Measurements from ENCODE around the gene RAB3C. TPM values are rescaled to one million over a fixed set of nuclear protein-coding genes. Genes with fewer than 3 reads are reported as not detected.

RAB3C gene
- total RNA-seq, 1 donor from 2014 or later = 0.45 TPM

- peaks cover 7% of the 10 kb centered on the region for H3K27me3 ChIP-seq (ENCODE audit: insufficient read depth, low read length)
- Mint-ChIP-seq H3K36me3 (ENCODE audit: low read depth, unreplicated experiment) (no peaks in the 10 kb centered on the region), H3K27me3 (ENCODE audit: low read depth, unreplicated experiment) (peaks cover 4% of the 10 kb centered on the region), H3K27ac (ENCODE audit: unreplicated experiment) (no peak overlapping the region), H3K4me3 (ENCODE audit: unreplicated experiment) (no peak overlapping the region), H3K9me3 (ENCODE audit: unreplicated experiment) (no peaks in the 10 kb centered on the region), H3K4me1 (ENCODE audit: low read depth, unreplicated experiment) (no peaks in the 10 kb centered on the region)
- no peaks in the 10 kb centered on the region for H3K9me3 ChIP-seq (ENCODE audit: insufficient read depth, low read depth, low read length)
- H2AFZ ChIP-seq (ENCODE audit: low read depth, low read length) = no peak overlapping the region
- TF ChIP-seq CTCF (IDR thresholded peaks at IDR 0.05; ENCODE audit: insufficient read depth, low read depth, low read length) (no peak), EZH2 (IDR thresholded peaks at IDR 0.05; ENCODE audit: insufficient read depth, low read length) (no peak)
- FAIRE-seq = no peak
- H3K9ac ChIP-seq (ENCODE audit: low read length) = no peak overlapping the region
- H3K79me2 ChIP-seq (ENCODE audit: insufficient read depth, low read length) = no peaks in the 10 kb centered on the region
- no peak for DNase-seq (ENCODE audit: low read depth)
- no peaks in the 10 kb centered on the region for H3K36me3 ChIP-seq (ENCODE audit: insufficient read depth, low read length)
- H3K4me3 ChIP-seq (ENCODE audit: insufficient read depth, low read depth, low read length) = no peak overlapping the region
- no peak overlapping the region for H3K27ac ChIP-seq (ENCODE audit: low read depth, low read length)
- H3K4me2 ChIP-seq (ENCODE audit: low read length) = no peak overlapping the region
- H3K4me1 ChIP-seq (ENCODE audit: insufficient read depth, low read length) = no peaks in the 10 kb centered on the region
- no peaks in the 10 kb centered on the region for H4K20me1 ChIP-seq (ENCODE audit: insufficient read depth, low read length)
Measured at GRCh38 chr5:58854441-58854840, 271.6 kb downstream of the RAB3C start.

GRCh38 chr5:58855851-58856739 is 273.2 kb downstream of the RAB3C start:
- H3K4me1 Mint-ChIP-seq (ENCODE audit: low read depth, unreplicated experiment) = no peaks in the 10 kb centered on the region
- Histone ChIP-seq H3K9me3 (ENCODE audit: insufficient read depth, low read depth, low read length) (no peaks in the 10 kb centered on the region), H3K79me2 (ENCODE audit: insufficient read depth, low read length) (no peaks in the 10 kb centered on the region), H3K36me3 (ENCODE audit: insufficient read depth, low read length) (no peaks in the 10 kb centered on the region), H3K4me1 (ENCODE audit: insufficient read depth, low read length) (no peaks in the 10 kb centered on the region), H4K20me1 (ENCODE audit: insufficient read depth, low read length) (no peaks in the 10 kb centered on the region), H3K9ac (ENCODE audit: low read length) (no peak overlapping the region), H2AFZ (ENCODE audit: low read depth, low read length) (no peak overlapping the region), H3K4me2 (ENCODE audit: low read length) (no peak overlapping the region), H3K27me3 (ENCODE audit: insufficient read depth, low read length) (peaks cover 5% of the 10 kb centered on the region), H3K4me3 (ENCODE audit: insufficient read depth, low read depth, low read length) (no peak overlapping the region), H3K27ac (ENCODE audit: low read depth, low read length) (no peak overlapping the region)
- no peaks in the 10 kb centered on the region for H3K36me3 Mint-ChIP-seq (ENCODE audit: low read depth, unreplicated experiment)
- no peaks in the 10 kb centered on the region for H3K9me3 Mint-ChIP-seq (ENCODE audit: unreplicated experiment)
- peaks cover 4% of the 10 kb centered on the region for H3K27me3 Mint-ChIP-seq (ENCODE audit: low read depth, unreplicated experiment)
- TF ChIP-seq CTCF (IDR thresholded peaks at IDR 0.05; ENCODE audit: insufficient read depth, low read depth, low read length) (no peak), EZH2 (IDR thresholded peaks at IDR 0.05; ENCODE audit: insufficient read depth, low read length) (no peak)
- FAIRE-seq = peak; percentile 20
- DNase-seq (ENCODE audit: low read depth) = no peak
- no peak overlapping the region for H3K4me3 Mint-ChIP-seq (ENCODE audit: unreplicated experiment)
- H3K27ac Mint-ChIP-seq (ENCODE audit: unreplicated experiment) = no peak overlapping the region

DNA sequence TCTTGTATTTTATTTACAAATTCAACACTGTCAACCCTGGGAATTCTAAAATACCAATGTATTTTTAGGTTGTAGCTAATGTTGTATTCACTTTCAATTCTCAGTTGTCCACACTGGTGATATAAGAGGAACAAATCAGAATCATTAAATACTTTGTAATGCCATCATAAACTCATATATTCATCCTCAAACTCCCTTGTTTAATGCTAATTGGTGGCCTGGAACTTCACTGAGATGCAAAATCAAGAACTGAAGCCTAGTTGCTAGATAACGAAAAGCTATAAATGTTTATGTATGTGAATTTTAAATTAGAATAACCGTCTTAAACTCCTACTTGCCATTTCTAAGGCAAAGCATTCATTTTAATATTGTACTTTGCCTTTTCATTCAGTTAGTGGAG is 274.7 kb downstream of the RAB3C start:
- Mint-ChIP-seq H3K27me3 (ENCODE audit: low read depth, unreplicated experiment) (no peaks in the 10 kb centered on the region), H3K27ac (ENCODE audit: unreplicated experiment) (no peak overlapping the region), H3K9me3 (ENCODE audit: unreplicated experiment) (no peaks in the 10 kb centered on the region), H3K36me3 (ENCODE audit: low read depth, unreplicated experiment) (no peaks in the 10 kb centered on the region), H3K4me3 (ENCODE audit: unreplicated experiment) (no peak overlapping the region), H3K4me1 (ENCODE audit: low read depth, unreplicated experiment) (no peaks in the 10 kb centered on the region)
- no peaks in the 10 kb centered on the region for H3K36me3 ChIP-seq (ENCODE audit: insufficient read depth, low read length)
- no peaks in the 10 kb centered on the region for H3K9me3 ChIP-seq (ENCODE audit: insufficient read depth, low read depth, low read length)
- TF ChIP-seq EZH2 (IDR thresholded peaks at IDR 0.05; ENCODE audit: insufficient read depth, low read length) (no peak), CTCF (IDR thresholded peaks at IDR 0.05; ENCODE audit: insufficient read depth, low read depth, low read length) (no peak)
- peaks cover 3% of the 10 kb centered on the region for H3K27me3 ChIP-seq (ENCODE audit: insufficient read depth, low read length)
- no peaks in the 10 kb centered on the region for H4K20me1 ChIP-seq (ENCODE audit: insufficient read depth, low read length)
- no peak overlapping the region for H3K27ac ChIP-seq (ENCODE audit: low read depth, low read length)
- H2AFZ ChIP-seq (ENCODE audit: low read depth, low read length) = no peak overlapping the region
- H3K4me1 ChIP-seq (ENCODE audit: insufficient read depth, low read length) = no peaks in the 10 kb centered on the region
- H3K4me3 ChIP-seq (ENCODE audit: insufficient read depth, low read depth, low read length) = no peak overlapping the region
- no peaks in the 10 kb centered on the region for H3K79me2 ChIP-seq (ENCODE audit: insufficient read depth, low read length)
- H3K4me2 ChIP-seq (ENCODE audit: low read length) = no peak overlapping the region
- DNase-seq (ENCODE audit: low read depth) = no peak
- FAIRE-seq = no peak
- no peak overlapping the region for H3K9ac ChIP-seq (ENCODE audit: low read length)
